Skeletal muscle satellite cell (primary cell): ENCODE measurements around the gene MAF.

Source experiments
- H3K27me3 ChIP-seq: 2 replicates; pipeline ENCODE4 v1.7.0; 2013; ENCODE audit warnings: low read length; ENCODE audit not compliant: control insufficient read depth, insufficient read depth
- H3K36me3 ChIP-seq: 2 replicates; pipeline ENCODE4 v1.7.0; 2013; ENCODE audit warnings: mild to moderate bottlenecking, control low read depth, low read length; ENCODE audit not compliant: insufficient read depth
- H3K4me1 ChIP-seq: 2 replicates; pipeline ENCODE4 v1.7.0; 2013; ENCODE audit warnings: low read length; ENCODE audit not compliant: control insufficient read depth, insufficient read depth
- H3K4me2 ChIP-seq: 2 replicates; pipeline ENCODE4 v1.7.0; 2013; ENCODE audit warnings: mild to moderate bottlenecking, low read length
- H3K4me3 ChIP-seq: 2 replicates; pipeline ENCODE4 v1.7.0; 2013; ENCODE audit warnings: low read length
- H3K9ac ChIP-seq: 2 replicates; pipeline ENCODE4 v1.7.0; 2013; ENCODE audit warnings: mild to moderate bottlenecking, low read depth, low read length, moderate library complexity
- H3K9me3 ChIP-seq: replicated peaks from 2 replicates; pipeline ENCODE4 v1.7.0; 2013; ENCODE audit warnings: mild to moderate bottlenecking, control low read depth, low read length

MAF gene

DNA sequence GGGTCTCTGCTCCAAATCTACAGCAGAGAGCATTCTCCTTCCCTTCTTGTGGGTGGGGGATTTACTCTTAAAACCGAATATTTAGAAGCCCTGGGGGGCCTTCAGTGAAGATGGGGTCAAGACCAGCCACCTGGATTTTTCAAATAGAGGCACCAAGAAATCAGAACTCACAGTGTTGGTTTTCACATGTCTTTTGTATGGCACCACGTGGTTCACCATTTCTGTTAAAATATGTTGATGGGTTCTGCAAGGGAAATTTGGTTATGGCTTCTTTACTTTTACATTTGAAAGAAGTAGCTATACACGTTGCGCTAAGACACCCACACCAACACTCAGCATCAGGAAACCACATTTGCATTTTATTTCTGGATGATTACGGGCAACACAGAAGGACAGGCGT is 17.7 kb downstream of the MAF start:
- H3K4me3 ChIP-seq: no peak overlapping the region
- peaks cover 10% of the 10 kb centered on the region for H3K27me3 ChIP-seq
- H3K9me3 ChIP-seq: no peaks in the 10 kb centered on the region
- H3K4me2 ChIP-seq: no peak overlapping the region
- H3K4me1 ChIP-seq: no peaks in the 10 kb centered on the region
- H3K9ac ChIP-seq: no peak overlapping the region
- H3K36me3 ChIP-seq: no peaks in the 10 kb centered on the region

DNA sequence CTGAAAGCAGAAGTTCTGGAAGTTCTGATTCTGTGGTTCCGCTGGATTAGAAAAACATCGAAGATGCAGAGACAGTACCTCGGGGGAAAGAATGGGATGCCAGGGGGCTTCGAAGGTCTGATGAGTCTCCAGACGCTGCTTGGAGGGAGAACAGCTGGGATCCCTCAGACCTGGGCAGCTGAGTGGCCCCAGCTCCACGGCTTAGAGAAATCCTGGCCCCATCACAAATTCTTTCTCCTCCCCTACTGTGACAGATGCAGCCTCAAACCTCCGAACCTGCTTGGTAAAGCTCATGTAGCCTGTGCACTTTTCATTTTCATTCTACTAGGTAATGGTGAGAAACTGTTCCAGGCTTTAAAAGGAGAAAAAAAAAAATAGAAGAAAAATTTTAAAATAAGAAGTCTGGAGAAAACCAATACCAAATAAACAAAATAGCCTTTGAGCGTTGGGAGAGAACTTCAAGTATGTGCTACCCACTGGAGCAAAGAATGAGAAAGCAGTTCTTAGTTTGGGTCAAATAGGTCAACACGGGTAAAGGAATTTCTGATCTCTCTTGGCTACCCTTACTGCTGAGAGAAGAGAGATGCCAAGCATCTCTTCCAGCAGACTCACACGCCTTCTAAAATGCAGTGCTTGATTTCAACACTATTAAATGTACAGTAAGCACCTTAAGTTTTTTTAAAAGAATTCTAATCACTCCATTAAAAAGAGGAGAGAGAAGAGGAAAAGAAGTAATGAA is 19.9 kb downstream of the MAF start:
- H3K9ac ChIP-seq: no peak overlapping the region
- no peak overlapping the region for H3K4me2 ChIP-seq
- H3K27me3 ChIP-seq: peaks cover 7% of the 10 kb centered on the region
- no peak overlapping the region for H3K4me3 ChIP-seq
- H3K4me1 ChIP-seq: no peaks in the 10 kb centered on the region
- H3K36me3 ChIP-seq: no peaks in the 10 kb centered on the region
- no peaks in the 10 kb centered on the region for H3K9me3 ChIP-seq

DNA sequence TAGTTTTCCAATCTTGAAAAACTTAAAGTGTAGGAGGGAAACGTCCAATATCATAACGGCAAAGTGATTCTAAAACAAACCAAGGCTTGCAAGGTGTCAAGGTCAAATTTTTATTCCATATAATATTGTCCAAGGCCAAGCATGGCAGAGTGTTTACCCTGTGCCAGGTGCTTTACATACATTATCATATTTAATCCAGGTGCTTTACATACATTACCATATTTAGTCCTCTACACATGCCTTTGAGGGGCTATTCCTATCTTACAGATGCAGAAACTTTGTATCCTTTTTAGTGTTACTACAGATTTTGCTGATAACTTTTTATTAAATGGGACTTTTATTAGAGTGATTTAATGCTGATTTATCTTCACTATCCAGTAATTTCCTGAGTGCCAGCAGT is 23.9 kb downstream of the MAF start:
- no peak overlapping the region for H3K9ac ChIP-seq
- H3K4me3 ChIP-seq: no peak overlapping the region
- H3K27me3 ChIP-seq: peaks cover 24% of the 10 kb centered on the region
- no peaks in the 10 kb centered on the region for H3K4me1 ChIP-seq
- no peaks in the 10 kb centered on the region for H3K9me3 ChIP-seq
- H3K36me3 ChIP-seq: no peaks in the 10 kb centered on the region
- H3K4me2 ChIP-seq: no peak overlapping the region

GRCh38 chr16:79573884-79574283 is 26.7 kb downstream of the MAF start:
- no peaks in the 10 kb centered on the region for H3K36me3 ChIP-seq
- H3K9ac ChIP-seq: no peak overlapping the region
- no peaks in the 10 kb centered on the region for H3K9me3 ChIP-seq
- H3K4me2 ChIP-seq: no peak overlapping the region
- H3K4me1 ChIP-seq: no peaks in the 10 kb centered on the region
- no peak overlapping the region for H3K4me3 ChIP-seq
- peaks cover 25% of the 10 kb centered on the region for H3K27me3 ChIP-seq

DNA sequence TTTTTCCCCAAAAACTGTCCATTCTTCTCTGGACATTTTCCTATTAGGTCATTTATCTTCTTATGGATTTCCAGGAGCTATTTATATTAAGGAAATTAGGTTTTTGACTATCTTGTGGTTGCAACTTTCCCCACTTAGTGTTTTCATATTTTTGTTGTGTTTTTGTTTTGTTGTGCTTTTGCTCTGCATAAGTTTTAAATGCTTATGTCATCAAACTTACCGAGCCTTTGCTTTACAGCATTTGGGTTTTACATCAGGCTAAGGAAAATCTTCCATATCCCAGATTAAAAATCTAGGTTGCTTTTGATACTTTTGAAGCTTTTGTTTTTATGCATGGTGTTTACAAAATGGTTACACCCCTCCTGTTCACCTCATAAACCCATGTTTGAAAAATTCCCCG is 27.5 kb downstream of the MAF start:
- Histone ChIP-seq H3K27me3 (peaks cover 25% of the 10 kb centered on the region), H3K4me3 (no peak overlapping the region), H3K4me2 (no peak overlapping the region), H3K9ac (no peak overlapping the region), H3K9me3 (no peaks in the 10 kb centered on the region), H3K4me1 (no peaks in the 10 kb centered on the region), H3K36me3 (no peaks in the 10 kb centered on the region)

DNA sequence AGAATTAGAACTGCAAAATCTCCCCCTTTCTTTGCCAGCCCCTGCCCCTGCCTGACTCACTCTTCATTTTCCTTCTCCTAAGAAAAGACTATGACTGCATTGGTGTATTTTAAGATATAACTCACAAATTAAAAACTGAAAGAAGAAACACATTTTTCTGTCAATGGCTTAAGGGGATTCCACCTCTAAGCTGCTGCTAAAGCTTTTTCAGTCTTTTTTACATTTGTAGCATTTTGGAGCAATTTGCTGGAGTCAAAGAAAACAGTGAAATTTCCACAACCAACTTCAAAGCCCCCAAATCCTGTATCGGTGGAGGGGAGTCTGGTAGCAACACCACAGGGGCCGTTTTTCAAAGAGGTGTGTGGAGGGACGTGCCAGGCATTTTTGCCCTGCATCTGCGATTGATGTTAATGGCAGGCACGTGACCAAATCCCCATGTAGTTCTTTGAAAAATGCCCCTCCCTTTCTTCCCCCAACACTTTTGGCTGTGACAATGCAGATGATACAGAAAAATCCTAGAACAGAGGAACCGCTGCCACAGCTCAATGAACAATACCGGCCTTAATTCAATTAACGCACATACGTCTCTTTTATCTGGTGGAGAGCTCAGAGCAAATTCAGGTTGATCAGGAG is 28.5 kb downstream of the MAF start:
- no peaks in the 10 kb centered on the region for H3K9me3 ChIP-seq
- no peaks in the 10 kb centered on the region for H3K4me1 ChIP-seq
- H3K27me3 ChIP-seq: peaks cover 25% of the 10 kb centered on the region
- H3K4me3 ChIP-seq: no peak overlapping the region
- H3K36me3 ChIP-seq: no peaks in the 10 kb centered on the region
- H3K9ac ChIP-seq: no peak overlapping the region
- no peak overlapping the region for H3K4me2 ChIP-seq

DNA sequence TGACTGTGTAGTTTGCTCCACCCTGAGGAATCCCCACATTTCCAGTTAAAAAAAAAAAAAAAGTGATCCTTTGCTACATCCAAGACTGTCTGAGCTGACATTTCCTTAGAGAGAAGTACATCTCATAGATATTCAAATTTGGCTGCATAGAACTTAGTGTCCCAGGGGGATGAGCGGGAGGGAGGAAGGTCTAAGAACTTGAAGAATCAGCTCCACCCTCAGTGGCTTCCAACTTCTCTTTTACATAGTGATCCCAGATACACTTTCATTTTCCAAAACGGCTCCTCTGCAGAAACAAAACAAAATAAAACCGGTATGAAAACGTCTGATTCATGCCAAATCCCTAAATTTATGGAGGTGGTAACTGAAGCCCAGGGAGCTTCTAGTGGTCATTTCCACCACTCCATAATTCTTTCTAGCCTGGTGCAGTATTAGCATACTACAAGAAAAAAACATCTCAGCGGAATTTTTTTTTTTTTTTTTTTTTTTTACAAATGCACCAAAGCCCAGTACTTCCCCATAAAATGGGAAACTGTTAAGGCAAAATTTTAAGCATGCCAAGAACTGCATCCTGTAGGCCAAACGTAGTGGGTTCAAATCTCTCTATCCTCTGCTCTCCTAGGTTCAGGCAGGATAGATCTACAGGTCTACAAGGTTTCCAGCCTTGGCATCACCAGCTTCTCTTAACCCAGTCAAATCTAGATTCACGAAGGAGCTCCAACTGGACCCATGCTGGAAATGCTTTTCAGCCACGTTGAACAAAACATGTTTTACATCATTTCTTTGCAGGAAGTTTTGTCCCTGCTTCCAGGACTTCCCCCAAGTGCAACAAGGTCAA is 29.3 kb downstream of the MAF start:
- Histone ChIP-seq H3K4me2 (peak overlapping the region; percentile 24), H3K9me3 (no peaks in the 10 kb centered on the region), H3K4me3 (no peak overlapping the region), H3K4me1 (no peaks in the 10 kb centered on the region), H3K27me3 (peaks cover 25% of the 10 kb centered on the region), H3K36me3 (no peaks in the 10 kb centered on the region), H3K9ac (no peak overlapping the region)

- H3K27me3 ChIP-seq: no peaks in the 10 kb centered on the region
- H3K4me3 ChIP-seq: no peak overlapping the region
- H3K36me3 ChIP-seq: no peaks in the 10 kb centered on the region
- no peak overlapping the region for H3K4me2 ChIP-seq
- H3K9me3 ChIP-seq: no peaks in the 10 kb centered on the region
- H3K4me1 ChIP-seq: no peaks in the 10 kb centered on the region
- no peak overlapping the region for H3K9ac ChIP-seq
These were observed 35.8 kb downstream of the MAF start for GRCh38 chr16:79564671-79565107.

DNA sequence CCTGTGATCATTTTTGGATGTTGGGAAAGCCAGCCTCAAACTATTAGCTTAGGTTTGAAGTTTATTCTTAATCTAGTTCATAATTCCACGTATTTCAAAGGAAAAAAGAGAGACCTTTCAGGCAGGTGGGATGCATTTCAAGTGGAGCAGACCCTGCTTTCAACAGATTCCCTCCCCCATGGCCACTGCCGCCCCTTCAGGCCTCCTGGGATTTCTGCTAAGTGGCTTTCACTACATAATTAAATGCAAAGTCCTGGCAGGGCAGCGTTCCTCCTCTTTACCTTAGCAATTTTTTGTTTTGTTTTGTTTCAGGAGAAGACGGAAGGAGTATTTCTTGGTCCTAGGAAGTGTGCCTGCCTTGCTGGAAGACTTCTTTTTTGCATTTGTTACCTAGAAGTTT is 36.6 kb downstream of the MAF start:
- no peak overlapping the region for H3K9ac ChIP-seq
- H3K4me1 ChIP-seq: no peaks in the 10 kb centered on the region
- no peaks in the 10 kb centered on the region for H3K36me3 ChIP-seq
- no peaks in the 10 kb centered on the region for H3K27me3 ChIP-seq
- no peaks in the 10 kb centered on the region for H3K9me3 ChIP-seq
- H3K4me2 ChIP-seq: no peak overlapping the region
- H3K4me3 ChIP-seq: no peak overlapping the region

DNA sequence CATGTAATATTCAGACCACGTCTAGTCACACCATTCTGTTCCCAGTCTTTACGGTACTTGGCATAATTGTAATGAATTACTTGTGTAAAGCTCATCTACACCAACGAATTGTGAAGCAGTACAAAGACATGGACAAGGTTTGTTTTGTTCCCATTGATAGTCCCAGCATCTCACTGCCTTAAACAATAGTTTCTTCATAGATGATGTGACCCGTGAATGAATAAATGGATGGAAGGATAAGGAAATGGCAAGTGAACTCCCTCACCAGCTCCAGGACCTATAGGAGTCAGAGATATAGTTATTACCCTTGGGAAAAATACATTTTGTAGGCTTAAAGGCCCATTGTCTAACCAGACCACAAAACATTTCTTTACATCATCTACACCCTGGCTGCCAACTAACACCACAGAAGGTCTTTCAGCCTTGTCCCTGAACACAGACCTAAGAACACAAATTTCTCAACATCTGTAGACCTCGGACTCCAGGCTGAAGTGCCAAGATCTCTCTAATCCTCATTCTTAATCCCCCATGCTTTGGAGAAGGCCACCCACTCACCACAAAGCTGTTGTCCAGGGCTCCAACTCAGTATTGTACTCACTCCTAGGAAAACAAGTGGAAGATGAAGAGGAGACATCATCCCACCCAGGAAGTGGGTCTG is 38.2 kb downstream of the MAF start:
- no peak overlapping the region for H3K9ac ChIP-seq
- no peaks in the 10 kb centered on the region for H3K4me1 ChIP-seq
- H3K27me3 ChIP-seq: no peaks in the 10 kb centered on the region

GRCh38 chr16:79561729-79562128 is 38.8 kb downstream of the MAF start:
- Histone ChIP-seq H3K36me3 (no peaks in the 10 kb centered on the region), H3K9ac (no peak overlapping the region), H3K4me1 (no peaks in the 10 kb centered on the region), H3K27me3 (no peaks in the 10 kb centered on the region), H3K9me3 (no peaks in the 10 kb centered on the region), H3K4me3 (no peak overlapping the region), H3K4me2 (no peak overlapping the region)

More for the DNA sequence above, 38.2 kb downstream of the MAF start:
- no peak overlapping the region for H3K4me3 ChIP-seq
- no peaks in the 10 kb centered on the region for H3K36me3 ChIP-seq
- no peak overlapping the region for H3K4me2 ChIP-seq
- no peaks in the 10 kb centered on the region for H3K9me3 ChIP-seq
